ENCODE data around the gene NAV2.

GRCh38 chr11:20037396-20038153 lies 324.9 kb downstream of the NAV2 start:
- TF ChIP-seq, protein P1, sequence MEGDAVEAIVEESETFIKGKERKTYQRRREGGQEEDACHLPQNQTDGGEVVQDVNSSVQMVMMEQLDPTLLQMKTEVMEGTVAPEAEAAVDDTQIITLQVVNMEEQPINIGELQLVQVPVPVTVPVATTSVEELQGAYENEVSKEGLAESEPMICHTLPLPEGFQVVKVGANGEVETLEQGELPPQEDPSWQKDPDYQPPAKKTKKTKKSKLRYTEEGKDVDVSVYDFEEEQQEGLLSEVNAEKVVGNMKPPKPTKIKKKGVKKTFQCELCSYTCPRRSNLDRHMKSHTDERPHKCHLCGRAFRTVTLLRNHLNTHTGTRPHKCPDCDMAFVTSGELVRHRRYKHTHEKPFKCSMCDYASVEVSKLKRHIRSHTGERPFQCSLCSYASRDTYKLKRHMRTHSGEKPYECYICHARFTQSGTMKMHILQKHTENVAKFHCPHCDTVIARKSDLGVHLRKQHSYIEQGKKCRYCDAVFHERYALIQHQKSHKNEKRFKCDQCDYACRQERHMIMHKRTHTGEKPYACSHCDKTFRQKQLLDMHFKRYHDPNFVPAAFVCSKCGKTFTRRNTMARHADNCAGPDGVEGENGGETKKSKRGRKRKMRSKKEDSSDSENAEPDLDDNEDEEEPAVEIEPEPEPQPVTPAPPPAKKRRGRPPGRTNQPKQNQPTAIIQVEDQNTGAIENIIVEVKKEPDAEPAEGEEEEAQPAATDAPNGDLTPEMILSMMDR (IDR thresholded peaks at IDR 0.05 in 2 of 3, conservative IDR thresholded peaks at IDR 0.05 in 1 of 3; ENCODE audit: borderline replicate concordance in 1 of 3, insufficient read depth in 1 of 3, low read depth in 2 of 3, low read length in 2 of 3), result no peak
- no peak for TF ChIP-seq POLR2A (IDR thresholded peaks at IDR 0.05; ENCODE audit: borderline replicate concordance, extremely low read depth, insufficient read depth, insufficient read length)

Data from HCT116 (cell line).